ENCODE measurements around the gene POFUT1.

Gene POFUT1

DNA sequence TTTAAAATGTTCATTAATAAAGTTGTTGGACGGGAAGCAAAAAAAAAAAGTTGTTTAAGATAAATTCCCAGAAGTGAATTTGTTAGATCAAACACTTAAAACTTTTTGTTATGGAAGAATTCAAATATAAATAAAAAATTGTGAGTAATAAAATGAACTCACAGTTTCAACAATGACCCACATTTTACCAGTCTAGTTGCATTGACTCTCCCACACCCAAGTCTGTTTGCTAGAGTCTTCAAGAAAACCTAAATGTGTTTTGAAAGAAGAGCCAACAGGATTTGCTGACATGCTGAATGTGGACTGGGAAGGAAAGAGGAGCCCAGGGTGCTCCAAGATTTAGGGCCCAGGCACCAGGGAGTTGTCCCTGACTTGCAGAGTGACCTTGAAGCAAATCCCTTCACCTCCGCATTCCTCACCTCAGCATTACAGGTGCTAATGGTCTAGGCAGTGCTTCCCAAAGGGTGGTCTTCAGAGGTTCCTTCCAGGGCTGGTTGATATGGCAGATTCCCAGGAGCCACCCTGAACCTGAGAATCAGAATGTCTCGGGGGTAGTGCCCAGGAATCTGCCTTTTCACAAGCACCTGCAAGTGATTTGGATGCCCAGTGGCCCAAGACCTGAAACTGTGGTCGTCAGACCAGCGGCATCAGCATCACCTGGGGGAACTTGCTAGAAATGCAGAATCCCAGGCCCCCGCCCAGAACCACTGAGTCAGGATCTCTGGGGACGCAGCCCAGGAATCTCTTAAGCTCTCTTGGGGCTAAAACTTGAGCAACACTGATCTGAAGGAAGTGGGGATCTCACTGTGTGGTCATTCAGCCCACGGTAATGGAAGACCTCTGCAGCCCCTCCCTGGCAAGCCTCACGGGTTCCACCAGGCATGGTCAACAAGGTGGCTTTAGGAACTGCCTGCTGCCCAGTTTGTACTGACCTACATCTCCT lies 31.1 kb downstream of the POFUT1 start:
- Histone ChIP-seq H3K4me3 (ENCODE audit: low read length in 2 of 2) (no peak overlapping the region), H2BK15ac (ENCODE audit: low read length) (no peak overlapping the region), H3K9me3 (replicated peaks in 1 of 2; ENCODE audit: control insufficient read depth in 2 of 2, insufficient read depth in 1 of 2, low read depth in 1 of 2, low read length in 2 of 2) (no peaks in the 10 kb centered on the region), H3K27me3 (ENCODE audit: control insufficient read depth in 3 of 3, insufficient read depth in 3 of 3, low read depth in 1 of 3, low read length in 3 of 3) (no peaks in the 10 kb centered on the region), H4K91ac (ENCODE audit: low read depth, low read length, poor library complexity) (no peak overlapping the region), H3K36me3 (replicated peaks in 1 of 2; ENCODE audit: control insufficient read depth in 2 of 2, insufficient read depth in 2 of 2, low read length in 2 of 2) (peaks cover 11 to 29% of the 10 kb centered on the region in 2 donors), H2BK5ac (ENCODE audit: low read length) (no peak overlapping the region), H2BK120ac (ENCODE audit: low read depth, low read length) (no peak overlapping the region), H3K9ac (ENCODE audit: low read depth, low read length, poor library complexity) (no peak overlapping the region), H3K14ac (ENCODE audit: low read length) (no peak overlapping the region), H2AFZ (ENCODE audit: low read length) (no peak overlapping the region), H3K4ac (ENCODE audit: low read length) (no peak overlapping the region), H3K79me1 (ENCODE audit: low read depth, low read length) (no peaks in the 10 kb centered on the region), H3K27ac (replicated peaks; ENCODE audit: low read length) (no peak overlapping the region), H3K4me2 (ENCODE audit: insufficient read depth, low read length, poor library complexity, severe bottlenecking) (no peak overlapping the region), H2AK5ac (ENCODE audit: low read depth, low read length) (no peak overlapping the region), H3K4me1 (ENCODE audit: control insufficient read depth in 2 of 2, insufficient read depth in 1 of 2, low read depth in 1 of 2, low read length in 2 of 2) (peaks cover 0 to 4% of the 10 kb centered on the region in 2 donors), H3K23ac (ENCODE audit: low read depth, low read length, poor library complexity) (no peak overlapping the region), H3K18ac (ENCODE audit: low read length) (no peak overlapping the region), H2BK12ac (ENCODE audit: low read length) (no peak overlapping the region), H4K8ac (ENCODE audit: low read depth, low read length) (no peak overlapping the region)
- no peak for DNase-seq (ENCODE audit: low spot score)
- WGBS, 2 donors (ENCODE audit: extremely low coverage in 2 of 2, insufficient read length in 2 of 2, insufficient replicate concordance in 1 of 2), result no CpG with 5 or more reads among the region's 9 CpGs

DNA sequence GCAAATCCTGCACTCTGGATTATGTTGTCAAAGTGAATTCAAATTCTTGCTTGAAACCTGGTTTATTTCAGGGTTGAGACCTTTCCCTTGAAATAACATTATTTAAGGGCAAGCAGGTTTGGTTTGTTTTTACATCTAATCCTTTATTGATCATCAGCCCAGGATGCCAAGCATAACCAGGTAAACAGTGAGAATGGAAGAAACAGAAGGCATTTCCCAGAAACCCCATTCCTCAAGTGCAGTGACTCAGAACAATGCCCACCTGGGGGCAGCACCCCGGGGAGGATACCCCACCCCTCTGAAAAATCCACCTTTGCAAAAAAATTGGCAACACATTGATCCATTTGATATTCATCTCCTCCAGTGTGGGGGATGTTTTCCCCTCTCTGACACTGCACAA lies 32.5 kb downstream of the POFUT1 start:
- no peak overlapping the region for H2BK12ac ChIP-seq (ENCODE audit: low read length)
- H4K8ac ChIP-seq (ENCODE audit: low read depth, low read length), result no peak overlapping the region
- H3K4ac ChIP-seq (ENCODE audit: low read length), result no peak overlapping the region
- H2BK5ac ChIP-seq (ENCODE audit: low read length), result no peak overlapping the region
- H3K27me3 ChIP-seq (ENCODE audit: control insufficient read depth in 3 of 3, insufficient read depth in 3 of 3, low read depth in 1 of 3, low read length in 3 of 3), result no peaks in the 10 kb centered on the region
- no peak overlapping the region for H2AK5ac ChIP-seq (ENCODE audit: low read depth, low read length)
- H3K4me1 ChIP-seq (ENCODE audit: control insufficient read depth in 2 of 2, insufficient read depth in 1 of 2, low read depth in 1 of 2, low read length in 2 of 2), result peaks cover 0 to 4% of the 10 kb centered on the region in 2 donors
- no peak overlapping the region for H3K14ac ChIP-seq (ENCODE audit: low read length)
- no peaks in the 10 kb centered on the region for H3K79me1 ChIP-seq (ENCODE audit: low read depth, low read length)
- H2BK120ac ChIP-seq (ENCODE audit: low read depth, low read length), result no peak overlapping the region
- peaks cover 3 to 14% of the 10 kb centered on the region in 2 donors for H3K36me3 ChIP-seq (replicated peaks in 1 of 2; ENCODE audit: control insufficient read depth in 2 of 2, insufficient read depth in 2 of 2, low read length in 2 of 2)
- no peak overlapping the region for H3K4me3 ChIP-seq (ENCODE audit: low read length in 2 of 2)
- WGBS, 2 donors (ENCODE audit: extremely low coverage in 2 of 2, insufficient read length in 2 of 2, insufficient replicate concordance in 1 of 2), result no CpG with 5 or more reads among the region's 1 CpG
- H2AFZ ChIP-seq (ENCODE audit: low read length), result no peak overlapping the region
- no peak overlapping the region for H4K91ac ChIP-seq (ENCODE audit: low read depth, low read length, poor library complexity)
- H3K27ac ChIP-seq (replicated peaks; ENCODE audit: low read length), result no peak overlapping the region
- no peak overlapping the region for H3K18ac ChIP-seq (ENCODE audit: low read length)
- H3K23ac ChIP-seq (ENCODE audit: low read depth, low read length, poor library complexity), result no peak overlapping the region
- DNase-seq (ENCODE audit: low spot score), result no peak
- H3K4me2 ChIP-seq (ENCODE audit: insufficient read depth, low read length, poor library complexity, severe bottlenecking), result no peak overlapping the region
- no peaks in the 10 kb centered on the region for H3K9me3 ChIP-seq (replicated peaks in 1 of 2; ENCODE audit: control insufficient read depth in 2 of 2, insufficient read depth in 1 of 2, low read depth in 1 of 2, low read length in 2 of 2)
- no peak overlapping the region for H3K9ac ChIP-seq (ENCODE audit: low read depth, low read length, poor library complexity)
- no peak overlapping the region for H2BK15ac ChIP-seq (ENCODE audit: low read length)

DNA sequence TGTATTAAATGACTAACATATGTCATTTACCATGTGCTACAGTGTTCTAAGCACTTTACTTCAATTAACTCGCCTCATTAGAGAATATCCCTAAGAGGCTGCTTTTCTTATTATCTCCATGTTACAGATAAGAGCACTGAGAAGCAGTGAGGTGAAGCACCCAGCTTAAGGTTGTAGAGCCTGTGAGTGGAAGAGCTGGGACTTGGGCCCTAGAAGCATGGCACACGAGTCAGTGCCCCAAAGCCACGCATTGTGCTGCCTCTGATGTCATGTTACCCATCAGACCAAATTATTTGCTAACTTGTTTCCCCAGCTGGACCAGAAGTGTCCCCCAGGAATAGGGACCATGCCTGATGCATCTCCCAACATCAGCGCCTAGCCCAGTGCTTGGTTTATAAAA lies 34.1 kb downstream of the POFUT1 start:
- Histone ChIP-seq H2AFZ (ENCODE audit: low read length) (no peak overlapping the region), H3K14ac (ENCODE audit: low read length) (no peak overlapping the region), H3K23ac (ENCODE audit: low read depth, low read length, poor library complexity) (no peak overlapping the region), H3K4me1 (ENCODE audit: control insufficient read depth in 2 of 2, insufficient read depth in 1 of 2, low read depth in 1 of 2, low read length in 2 of 2) (peaks cover 0 to 4% of the 10 kb centered on the region in 2 donors), H3K18ac (ENCODE audit: low read length) (no peak overlapping the region), H4K8ac (ENCODE audit: low read depth, low read length) (no peak overlapping the region), H3K4me2 (ENCODE audit: insufficient read depth, low read length, poor library complexity, severe bottlenecking) (no peak overlapping the region), H3K9ac (ENCODE audit: low read depth, low read length, poor library complexity) (no peak overlapping the region), H2AK5ac (ENCODE audit: low read depth, low read length) (no peak overlapping the region), H2BK12ac (ENCODE audit: low read length) (no peak overlapping the region), H3K4ac (ENCODE audit: low read length) (no peak overlapping the region), H3K27me3 (ENCODE audit: control insufficient read depth in 3 of 3, insufficient read depth in 3 of 3, low read depth in 1 of 3, low read length in 3 of 3) (no peaks in the 10 kb centered on the region), H2BK15ac (ENCODE audit: low read length) (no peak overlapping the region), H3K79me1 (ENCODE audit: low read depth, low read length) (no peaks in the 10 kb centered on the region), H3K4me3 (ENCODE audit: low read length in 2 of 2) (no peak overlapping the region), H3K9me3 (replicated peaks in 1 of 2; ENCODE audit: control insufficient read depth in 2 of 2, insufficient read depth in 1 of 2, low read depth in 1 of 2, low read length in 2 of 2) (no peaks in the 10 kb centered on the region), H4K91ac (ENCODE audit: low read depth, low read length, poor library complexity) (no peak overlapping the region), H2BK5ac (ENCODE audit: low read length) (no peak overlapping the region), H3K27ac (replicated peaks; ENCODE audit: low read length) (no peak overlapping the region), H2BK120ac (ENCODE audit: low read depth, low read length) (no peak overlapping the region), H3K36me3 (replicated peaks in 1 of 2; ENCODE audit: control insufficient read depth in 2 of 2, insufficient read depth in 2 of 2, low read length in 2 of 2) (peaks cover 0 to 5% of the 10 kb centered on the region in 2 donors)
- WGBS, 2 donors (ENCODE audit: extremely low coverage in 2 of 2, insufficient read length in 2 of 2, insufficient replicate concordance in 1 of 2), result no CpG with 5 or more reads among the region's 4 CpGs
- DNase-seq (ENCODE audit: low spot score), result no peak

DNA sequence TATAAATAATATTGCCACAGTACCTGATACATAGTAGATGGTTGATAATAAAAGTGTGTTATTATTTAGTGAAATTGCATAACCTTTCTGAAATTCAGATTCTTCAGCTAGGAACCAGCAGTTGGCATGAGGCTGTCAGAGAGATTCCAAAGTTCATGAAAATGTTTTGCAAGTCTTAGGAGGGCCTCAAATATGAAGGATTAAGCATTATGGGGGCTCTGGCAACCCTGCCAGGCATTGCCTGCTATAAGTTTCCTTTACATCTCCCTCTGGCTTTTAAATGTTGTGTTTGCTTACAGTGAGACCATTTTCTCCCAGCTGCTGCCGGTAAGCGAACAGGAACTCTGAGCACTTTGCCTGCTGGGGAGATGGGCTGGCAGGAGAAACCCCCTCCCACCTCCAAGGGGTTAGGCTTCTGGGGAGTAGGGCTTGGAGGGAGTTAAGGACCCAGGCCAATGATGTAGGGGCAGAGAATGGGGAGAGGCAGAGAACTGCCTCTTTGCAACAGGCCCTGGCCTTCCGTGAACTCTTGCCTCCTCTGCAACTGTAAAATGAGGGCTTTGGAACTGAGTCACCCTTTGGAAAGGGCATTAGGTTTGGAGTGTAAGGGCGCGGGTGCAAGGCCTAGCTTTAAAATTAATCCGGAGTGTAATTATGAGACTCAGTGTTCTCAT lies 36.6 kb downstream of the POFUT1 start:
- Histone ChIP-seq H4K91ac (ENCODE audit: low read depth, low read length, poor library complexity) (no peak overlapping the region), H2AFZ (ENCODE audit: low read length) (peak overlapping the region; percentile 49), H2AK5ac (ENCODE audit: low read depth, low read length) (no peak overlapping the region), H3K4me3 (ENCODE audit: low read length in 2 of 2) (no peak overlapping the region), H3K27ac (replicated peaks; ENCODE audit: low read length) (no peak overlapping the region), H3K4me1 (ENCODE audit: control insufficient read depth in 2 of 2, insufficient read depth in 1 of 2, low read depth in 1 of 2, low read length in 2 of 2) (peaks cover 0 to 4% of the 10 kb centered on the region in 2 donors), H3K79me1 (ENCODE audit: low read depth, low read length) (no peaks in the 10 kb centered on the region), H3K4me2 (ENCODE audit: insufficient read depth, low read length, poor library complexity, severe bottlenecking) (no peak overlapping the region), H2BK15ac (ENCODE audit: low read length) (no peak overlapping the region), H3K27me3 (ENCODE audit: control insufficient read depth in 3 of 3, insufficient read depth in 3 of 3, low read depth in 1 of 3, low read length in 3 of 3) (no peaks in the 10 kb centered on the region), H2BK12ac (ENCODE audit: low read length) (no peak overlapping the region), H3K4ac (ENCODE audit: low read length) (peak overlapping the region; percentile 53), H3K23ac (ENCODE audit: low read depth, low read length, poor library complexity) (no peak overlapping the region), H2BK5ac (ENCODE audit: low read length) (no peak overlapping the region), H3K9ac (ENCODE audit: low read depth, low read length, poor library complexity) (no peak overlapping the region), H2BK120ac (ENCODE audit: low read depth, low read length) (no peak overlapping the region), H3K14ac (ENCODE audit: low read length) (no peak overlapping the region), H3K9me3 (replicated peaks in 1 of 2; ENCODE audit: control insufficient read depth in 2 of 2, insufficient read depth in 1 of 2, low read depth in 1 of 2, low read length in 2 of 2) (no peaks in the 10 kb centered on the region), H4K8ac (ENCODE audit: low read depth, low read length) (no peak overlapping the region), H3K18ac (ENCODE audit: low read length) (no peak overlapping the region), H3K36me3 (replicated peaks in 1 of 2; ENCODE audit: control insufficient read depth in 2 of 2, insufficient read depth in 2 of 2, low read length in 2 of 2) (no peaks in the 10 kb centered on the region)
- WGBS, 2 donors (ENCODE audit: extremely low coverage in 2 of 2, insufficient read length in 2 of 2, insufficient replicate concordance in 1 of 2), result no CpG with 5 or more reads among the region's 6 CpGs
- DNase-seq (ENCODE audit: low spot score), result no peak
